ENCODE data around the gene MYO5B.
"Not testable (repeated sequence)": the region's sequence is repeated elsewhere in the genome, so short reads cannot be mapped to it uniquely, and the experiment has no call there.

The MYO5B gene

DNA sequence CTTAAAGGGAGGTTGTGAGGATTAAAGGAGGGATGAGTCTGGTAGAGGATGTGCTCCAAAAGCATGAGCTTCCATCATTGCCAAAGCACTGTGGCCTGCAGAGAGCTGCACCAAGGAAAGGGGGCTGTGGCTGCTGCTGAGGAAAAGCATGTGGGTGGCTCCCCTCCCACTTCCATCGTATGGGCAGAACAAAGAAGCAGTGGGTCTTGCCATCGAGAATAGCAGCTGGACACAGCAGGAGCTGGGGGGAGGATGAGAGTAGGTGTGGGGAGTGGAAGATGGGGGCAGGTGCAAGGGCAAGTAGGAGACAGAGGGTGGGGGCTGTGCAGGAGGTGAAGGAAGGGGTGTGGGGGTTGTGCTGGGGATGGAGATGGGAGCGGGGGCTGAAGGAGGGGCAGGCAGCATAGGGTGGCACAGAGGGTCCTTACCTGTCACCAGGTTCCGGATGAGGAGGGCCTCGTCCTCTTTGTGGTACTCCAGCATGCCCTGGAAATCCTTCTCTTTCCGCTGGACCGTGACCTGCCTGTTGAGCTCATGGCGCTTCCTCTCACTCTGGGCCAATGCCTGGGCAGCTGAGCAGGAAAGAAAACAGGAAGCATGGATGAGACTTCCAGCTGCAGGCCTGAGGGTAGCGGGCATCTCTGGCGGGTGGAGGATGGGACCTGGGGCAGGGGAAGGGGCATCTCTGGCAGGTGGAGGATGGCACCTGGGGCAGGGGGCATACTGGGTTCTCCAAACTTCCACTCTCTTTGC lies 348.1 kb downstream of the MYO5B start:
- DNase-seq: no peak

DNA sequence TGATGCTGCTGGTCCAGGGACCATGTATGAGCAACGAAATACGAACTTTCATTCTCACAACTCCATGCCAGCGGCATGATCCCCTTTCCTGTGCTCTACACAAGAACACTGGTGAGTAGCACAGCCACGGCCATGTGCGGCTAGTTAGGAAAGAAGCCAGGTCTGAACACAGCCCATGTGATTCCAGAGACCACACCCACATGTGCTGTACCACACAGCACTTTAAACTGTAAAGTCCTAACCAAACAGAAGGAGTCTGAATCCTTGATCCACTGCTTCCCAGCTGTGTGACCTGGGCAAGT lies 348.6 kb downstream of the MYO5B start:
- DNase-seq: no peak

DNA sequence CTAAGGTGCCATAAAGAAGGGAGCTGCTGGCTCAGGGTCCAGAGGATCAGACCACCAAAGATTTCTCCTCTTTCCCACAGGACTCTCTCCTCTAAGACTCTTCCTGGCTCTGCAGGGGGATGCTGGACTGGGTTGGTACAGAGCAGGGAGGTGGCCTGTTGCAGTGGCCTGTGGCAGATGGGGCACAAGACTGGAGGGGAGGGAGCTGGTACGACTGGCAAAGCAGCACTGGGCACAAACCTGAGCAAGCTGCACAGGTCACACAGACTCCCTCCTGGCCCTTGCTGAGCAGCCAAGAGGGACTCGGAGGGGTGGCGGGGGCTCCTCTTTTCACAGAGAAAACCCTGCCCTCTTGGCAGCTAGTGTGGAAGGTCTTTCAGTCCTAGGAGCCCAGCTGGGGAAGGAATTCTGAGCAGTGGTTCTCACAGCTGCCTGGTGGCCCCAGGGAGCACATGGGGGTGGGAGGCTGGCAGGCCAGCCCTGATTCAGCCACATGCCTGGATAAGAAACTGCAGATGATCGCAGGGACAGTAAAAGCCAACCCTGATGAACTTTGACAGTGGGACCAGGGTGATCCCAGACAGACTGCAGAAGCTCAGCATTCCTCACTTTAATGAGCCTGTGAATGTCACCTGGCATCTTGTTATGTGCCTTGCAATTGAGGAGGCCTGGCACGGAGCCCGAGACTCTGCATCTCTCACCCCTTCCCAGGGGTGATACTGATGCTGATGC lies 349.2 kb downstream of the MYO5B start:
- no peak for DNase-seq

DNA sequence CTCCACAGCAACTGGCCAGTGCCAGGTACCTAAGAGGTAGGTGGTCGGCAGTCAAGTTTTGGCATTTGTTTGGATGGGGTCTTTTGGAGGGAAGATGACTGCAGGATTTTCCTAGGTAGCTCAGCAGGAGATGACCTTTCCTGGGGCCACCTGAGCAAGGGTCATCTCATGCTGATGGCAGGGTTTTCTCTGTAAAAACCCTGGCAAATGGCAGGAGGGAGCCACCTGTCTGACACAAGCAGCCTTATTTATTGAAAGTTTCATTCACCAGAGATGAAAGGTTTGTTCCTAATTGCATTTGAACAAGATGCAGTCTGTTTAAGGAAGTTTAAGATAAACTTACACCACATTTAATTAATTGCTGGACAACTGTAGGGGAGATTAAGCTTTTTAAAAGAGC lies 350.0 kb downstream of the MYO5B start:
- no peak for DNase-seq

DNA sequence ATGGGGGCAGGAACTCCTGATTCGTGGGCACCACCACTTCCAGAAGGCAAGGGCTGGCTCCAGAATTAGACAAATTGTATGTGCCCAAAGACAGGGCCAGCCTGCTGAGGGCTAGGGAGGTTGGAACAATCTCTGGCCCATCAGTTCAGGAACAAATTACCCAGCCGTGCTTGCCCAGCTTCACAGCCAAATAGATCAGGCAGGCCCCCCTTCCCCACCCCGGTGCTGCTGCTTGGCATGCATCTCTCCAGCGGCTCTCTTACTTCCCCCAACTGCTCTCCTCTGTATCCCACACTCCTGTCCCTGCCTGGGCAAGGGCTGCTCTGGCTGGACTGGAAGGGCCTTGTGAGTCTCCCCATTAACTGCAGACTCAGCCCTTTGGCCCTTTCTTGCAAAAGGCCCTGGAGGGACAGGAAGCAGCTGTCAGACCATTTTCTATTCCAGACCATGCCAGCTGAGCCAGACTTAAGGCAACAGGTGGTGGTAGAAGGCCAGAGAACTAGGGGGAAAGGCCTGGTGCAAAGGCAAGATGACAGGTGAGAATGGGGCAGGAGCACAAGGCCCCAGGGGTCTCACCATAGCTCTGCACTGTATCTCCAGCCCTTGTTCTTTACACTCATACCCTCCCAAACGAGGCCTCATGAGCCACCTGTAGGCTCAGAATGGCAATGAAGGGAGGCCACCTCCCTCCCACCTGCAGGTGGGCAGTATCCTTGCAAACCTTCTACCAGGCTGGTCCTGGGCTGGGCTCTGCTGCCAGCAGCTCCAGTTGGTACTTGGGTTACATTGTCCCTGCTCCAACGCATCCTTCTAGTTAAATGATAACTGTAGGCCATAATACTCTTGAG lies 350.9 kb downstream of the MYO5B start:
- no peak for DNase-seq

DNA sequence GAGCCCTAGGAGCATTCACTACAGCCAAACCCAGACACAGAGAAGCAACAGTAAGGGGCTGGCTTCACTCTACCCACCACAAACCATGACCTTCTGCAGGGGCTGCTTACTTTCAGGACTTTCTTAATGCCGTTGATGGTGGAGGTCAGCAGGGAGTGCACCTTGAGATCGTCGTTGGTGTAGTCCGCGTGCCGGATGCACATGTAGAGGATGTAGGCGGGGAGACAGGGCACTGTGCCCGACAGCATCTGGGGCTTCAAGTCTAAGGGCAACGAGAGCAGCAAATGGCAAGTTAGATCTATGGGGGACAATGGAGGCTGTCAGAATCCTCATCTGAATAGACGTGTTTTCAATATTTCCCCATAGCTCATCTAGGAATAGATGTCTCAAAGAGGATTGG lies 351.8 kb downstream of the MYO5B start:
- DNase-seq: no peak

DNA sequence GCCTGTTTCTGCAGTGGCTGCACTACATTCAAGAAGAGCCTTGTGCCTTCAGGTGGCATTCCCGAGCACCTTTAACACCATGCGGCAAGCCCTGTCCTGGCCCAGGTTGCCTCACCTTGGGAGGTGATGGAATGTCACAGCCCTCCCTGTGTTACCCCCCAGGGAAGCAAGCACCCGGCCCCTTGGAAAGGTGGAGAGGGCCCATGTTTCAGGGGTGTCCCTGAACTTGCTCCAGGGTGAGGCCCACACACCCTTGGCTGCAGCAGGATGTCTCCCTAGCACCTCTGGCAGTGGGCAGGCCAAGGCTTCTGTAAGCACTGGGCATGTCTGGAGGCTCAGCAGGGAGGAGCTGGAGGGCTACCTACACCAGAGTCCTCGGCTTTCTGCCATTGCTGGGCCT lies 352.3 kb downstream of the MYO5B start:
- no peak for DNase-seq

DNA sequence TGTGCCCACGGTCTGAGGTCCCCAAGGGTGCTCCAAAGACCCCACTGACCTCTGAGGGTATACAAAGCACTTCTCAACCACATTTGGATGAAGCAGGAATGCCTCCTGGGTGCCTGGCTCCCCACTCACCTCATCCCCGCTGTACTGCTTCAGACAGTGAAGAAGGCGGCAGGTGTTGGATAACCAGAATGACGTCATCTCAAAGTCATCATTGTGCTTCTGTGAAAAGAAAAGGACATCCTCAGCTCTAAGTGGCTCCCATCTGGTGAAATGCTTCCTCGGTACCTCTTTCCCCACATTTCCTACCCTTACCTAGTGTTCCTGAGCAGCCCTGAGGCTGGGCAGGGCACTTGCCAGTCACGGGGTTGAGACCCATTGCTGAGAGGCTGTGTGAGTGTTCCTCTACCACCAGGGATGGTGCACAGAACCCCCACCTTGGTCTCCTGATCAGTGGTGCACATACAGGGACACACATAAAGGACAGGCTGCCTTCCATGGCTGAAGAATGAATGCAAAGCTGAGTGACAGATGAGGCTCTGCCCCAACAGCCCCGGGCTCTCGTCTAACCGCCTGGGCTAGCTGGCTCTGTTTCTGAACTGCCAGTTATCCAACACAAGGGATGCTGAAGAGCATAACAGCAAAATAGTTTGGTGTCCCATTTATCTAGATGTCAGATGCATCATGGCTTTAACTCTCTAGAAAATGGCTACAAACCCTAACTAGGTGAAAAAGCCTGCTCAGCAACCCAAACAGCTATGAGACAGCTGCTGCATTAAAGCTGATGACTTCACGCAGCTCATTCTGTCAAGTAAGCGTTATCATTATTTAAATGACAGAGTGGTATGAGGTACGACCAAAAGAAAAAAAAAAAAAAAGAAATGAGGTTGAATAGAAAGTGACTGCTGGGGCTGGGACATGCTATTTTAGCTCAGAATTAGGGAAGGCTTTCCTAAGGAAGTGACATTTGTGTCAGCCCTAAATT lies 353.4 kb downstream of the MYO5B start:
- no peak for DNase-seq

DNA sequence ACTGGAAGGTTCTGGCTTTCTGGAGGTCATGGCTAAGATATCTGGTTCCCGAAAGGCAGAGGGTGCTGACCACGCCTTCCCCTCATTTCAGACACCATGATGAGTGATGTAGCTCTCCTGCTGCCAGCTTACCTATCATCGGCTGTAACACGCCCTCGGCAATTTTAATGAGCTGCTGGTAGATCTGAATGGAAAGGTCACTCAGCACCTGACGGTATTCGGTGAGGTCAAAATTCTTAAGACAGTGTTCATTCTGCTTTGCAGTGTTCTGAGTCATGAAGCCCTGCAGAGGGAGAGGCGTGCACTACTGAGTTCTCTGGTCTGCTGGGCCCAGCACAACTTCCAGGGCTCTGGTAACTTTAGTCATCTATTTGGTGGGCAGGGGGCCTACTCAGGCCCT lies 355.9 kb downstream of the MYO5B start:
- DNase-seq: no peak

DNA sequence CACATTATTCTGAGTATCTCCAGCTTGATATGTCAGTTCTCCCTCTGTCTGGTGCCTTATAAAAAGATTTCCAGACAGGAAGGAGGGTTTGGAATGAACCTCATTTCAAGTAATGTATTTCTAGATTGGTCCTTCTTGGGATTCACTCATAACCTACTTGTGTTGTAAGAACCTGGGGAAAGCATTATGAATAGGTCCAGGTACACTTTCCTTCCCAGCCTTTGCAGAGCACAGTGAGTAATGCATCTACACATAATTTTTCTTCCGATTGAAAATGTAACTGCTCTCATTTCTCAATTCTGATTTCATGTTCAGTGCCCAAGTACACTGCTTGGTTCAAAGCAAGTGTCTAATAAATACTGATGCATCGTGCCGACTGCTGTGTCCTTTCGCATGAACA lies 356.6 kb downstream of the MYO5B start:
- DNase-seq: no peak

DNA sequence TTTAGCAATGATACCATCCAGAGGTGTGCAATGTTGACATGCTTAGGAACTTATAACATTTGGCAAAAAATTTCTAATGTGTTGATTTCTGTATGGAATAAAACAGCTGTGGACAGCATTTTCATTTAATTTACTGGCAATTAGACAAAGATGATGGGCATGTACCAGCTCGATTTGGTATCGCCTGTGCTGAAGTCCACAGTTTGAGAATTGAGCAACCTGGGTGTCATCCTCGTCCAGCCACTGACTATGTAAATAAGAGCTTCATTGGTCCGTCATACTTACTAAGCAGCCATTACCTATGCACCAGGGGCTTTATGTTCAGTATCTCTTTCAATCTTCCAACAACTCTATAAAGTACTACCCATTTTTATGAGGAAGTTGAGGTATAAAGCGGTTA lies 357.1 kb downstream of the MYO5B start:
- DNase-seq: no peak

DNA sequence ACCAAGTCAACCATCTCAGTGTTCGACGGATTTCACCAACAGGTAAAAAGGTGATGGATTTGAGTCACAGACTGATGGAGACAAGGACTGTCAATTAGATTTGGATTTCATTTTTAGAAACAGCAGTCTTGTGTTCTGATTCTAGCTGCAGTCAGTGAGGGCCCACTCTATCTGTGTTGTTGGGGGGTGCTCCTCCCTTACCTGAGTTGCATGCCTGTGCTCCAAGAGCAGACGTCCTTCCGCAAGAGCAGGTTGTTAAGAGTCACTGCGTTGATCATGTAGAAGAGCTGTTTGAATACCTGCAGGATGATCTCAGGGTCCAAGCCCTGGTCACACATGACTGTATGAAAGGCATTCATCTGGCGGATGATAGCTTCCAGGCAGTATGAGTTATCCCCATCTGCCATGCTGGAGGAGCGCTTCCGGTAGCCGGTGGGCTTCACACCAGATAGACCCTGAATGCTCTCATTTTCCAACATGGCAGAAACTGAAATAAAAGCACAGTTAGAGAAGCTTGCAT lies 357.6 kb downstream of the MYO5B start:
- not testable (repeated sequence) for DNase-seq

DNA sequence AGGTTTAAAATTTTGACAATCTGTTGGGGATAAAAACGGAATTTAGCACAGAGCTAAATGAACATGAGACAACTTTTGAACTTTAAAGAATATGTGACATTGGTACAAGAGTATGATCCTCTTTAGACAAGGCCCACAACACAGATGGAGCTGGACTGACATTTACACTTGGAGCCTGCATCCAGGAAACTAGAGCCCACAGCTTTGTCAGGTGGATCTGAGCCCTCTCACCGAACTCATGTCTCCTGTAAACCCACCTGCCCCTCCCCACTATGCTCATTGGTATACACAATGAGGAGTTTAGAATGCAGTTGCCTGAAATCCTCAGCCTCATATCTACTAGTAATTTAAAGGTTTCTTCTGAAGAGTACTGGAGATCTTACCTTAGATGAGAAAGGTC lies 359.5 kb downstream of the MYO5B start:
- DNase-seq: no peak

DNA sequence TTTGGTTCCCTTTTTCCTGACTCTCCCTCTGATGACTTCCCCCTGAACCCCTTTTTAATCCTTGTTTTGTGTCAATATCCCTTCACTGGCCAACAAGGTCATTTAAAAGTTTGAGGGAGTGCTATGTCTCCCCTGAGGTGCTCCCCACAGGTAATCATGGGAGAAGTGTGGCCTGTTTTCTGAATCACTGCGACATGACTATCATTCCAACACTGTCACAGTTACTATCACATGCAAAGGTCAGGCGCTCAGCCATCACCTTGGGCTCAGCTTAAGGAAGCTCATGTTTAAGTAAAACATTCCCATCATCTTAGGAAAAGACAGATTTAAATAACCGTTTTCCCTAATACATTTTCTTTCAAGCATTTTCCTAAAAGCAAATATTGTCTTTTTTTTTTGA lies 360.7 kb downstream of the MYO5B start:
- no peak for DNase-seq

DNA sequence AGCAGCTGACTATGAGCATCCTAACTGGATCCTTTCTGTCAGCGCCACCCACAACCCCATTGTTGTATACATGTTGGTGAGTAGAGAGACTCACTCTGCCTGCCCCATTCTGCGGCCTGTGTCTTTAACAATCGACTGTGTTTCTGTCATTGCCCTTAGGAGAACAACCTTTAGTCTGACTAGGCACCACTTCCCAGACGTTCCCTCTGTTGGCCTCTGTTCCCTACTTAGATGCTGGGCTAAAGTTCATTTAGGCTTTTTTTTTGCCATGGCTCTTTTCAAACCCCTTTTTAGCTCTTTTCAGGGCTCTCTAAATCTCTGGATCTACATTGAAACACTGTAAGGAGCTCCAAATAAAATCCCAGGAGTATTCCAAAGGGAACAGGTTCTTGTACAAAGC lies 361.1 kb downstream of the MYO5B start:
- no peak for DNase-seq

DNA sequence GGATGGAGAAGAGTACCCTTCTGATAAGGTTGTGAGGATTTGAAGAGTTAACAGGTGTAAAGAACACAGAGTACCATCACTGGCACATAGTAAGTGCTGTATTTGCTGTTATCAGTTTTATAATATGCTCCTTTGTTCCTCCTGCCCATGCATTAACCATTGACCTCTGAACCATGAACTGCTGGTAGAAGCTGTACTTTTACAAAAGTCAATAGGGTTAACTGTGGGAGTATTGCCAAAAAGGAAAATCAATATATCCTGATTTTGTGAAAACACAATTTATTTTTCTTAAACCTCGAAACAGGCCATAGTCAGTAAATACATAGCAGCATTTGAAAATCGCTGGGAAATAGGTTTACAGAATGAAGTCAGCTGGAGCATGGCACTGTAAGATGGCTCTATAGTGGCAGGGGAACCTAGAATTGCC lies 362.7 kb downstream of the MYO5B start:
- no peak for DNase-seq

DNA sequence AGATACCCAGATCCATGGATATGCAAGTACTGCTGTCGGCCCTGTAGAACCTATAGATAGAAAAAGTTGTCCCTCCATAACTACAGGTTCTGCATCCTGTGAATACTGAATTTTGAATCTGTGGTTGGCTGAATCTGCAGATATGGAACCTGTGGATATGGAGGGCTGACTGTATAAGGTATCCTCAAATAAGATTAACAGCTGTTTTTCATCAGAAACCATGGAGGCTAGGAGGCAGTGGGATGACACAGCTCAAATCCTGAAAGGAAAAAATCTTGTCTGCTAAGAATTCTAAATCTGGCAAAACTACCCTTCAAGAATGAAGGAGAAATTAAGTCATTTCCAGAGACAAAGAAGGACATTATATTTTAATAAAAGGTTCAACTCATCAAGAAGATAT lies 367.0 kb downstream of the MYO5B start:
- no peak for DNase-seq

DNA sequence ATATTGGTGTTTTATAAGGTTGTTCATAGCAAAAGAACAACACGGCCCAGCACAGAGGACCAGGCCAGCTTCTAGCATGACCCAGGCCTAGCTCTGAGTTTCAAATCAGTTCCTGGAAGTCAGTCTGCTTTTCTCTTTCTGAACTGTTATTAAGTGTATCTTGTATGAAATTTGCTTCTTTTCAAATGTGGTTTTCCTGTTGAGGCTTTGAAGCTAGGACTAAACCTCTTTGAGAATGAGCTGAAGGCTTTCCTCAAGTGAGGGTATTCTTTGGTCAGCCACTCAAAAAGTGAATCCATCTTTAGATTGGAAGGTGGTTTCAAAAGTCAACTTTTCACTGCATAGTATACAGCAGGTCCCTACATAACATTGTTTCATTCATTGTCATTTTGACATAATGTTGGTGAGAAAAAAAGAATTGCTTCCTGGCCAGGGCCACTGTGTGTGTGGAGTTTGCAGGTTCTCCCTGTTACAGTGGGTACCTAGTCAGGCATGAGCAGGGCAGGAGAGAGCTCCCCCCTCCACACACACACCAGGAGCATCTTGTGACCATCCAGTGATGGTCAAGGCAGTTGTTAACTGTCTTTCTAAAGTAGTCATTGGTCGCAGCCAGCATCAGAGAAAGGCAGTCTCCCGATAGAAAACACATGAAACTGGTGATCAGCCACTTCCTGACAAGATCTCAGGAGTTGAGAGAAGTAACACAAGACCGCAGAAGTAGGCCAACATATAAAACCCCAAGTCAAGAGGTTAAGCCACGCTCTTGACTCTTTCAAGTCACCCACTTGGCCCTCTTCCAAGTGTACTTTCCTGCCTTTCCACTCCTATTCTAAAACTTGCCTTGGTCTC lies 374.9 kb downstream of the MYO5B start:
- no peak for DNase-seq

DNA sequence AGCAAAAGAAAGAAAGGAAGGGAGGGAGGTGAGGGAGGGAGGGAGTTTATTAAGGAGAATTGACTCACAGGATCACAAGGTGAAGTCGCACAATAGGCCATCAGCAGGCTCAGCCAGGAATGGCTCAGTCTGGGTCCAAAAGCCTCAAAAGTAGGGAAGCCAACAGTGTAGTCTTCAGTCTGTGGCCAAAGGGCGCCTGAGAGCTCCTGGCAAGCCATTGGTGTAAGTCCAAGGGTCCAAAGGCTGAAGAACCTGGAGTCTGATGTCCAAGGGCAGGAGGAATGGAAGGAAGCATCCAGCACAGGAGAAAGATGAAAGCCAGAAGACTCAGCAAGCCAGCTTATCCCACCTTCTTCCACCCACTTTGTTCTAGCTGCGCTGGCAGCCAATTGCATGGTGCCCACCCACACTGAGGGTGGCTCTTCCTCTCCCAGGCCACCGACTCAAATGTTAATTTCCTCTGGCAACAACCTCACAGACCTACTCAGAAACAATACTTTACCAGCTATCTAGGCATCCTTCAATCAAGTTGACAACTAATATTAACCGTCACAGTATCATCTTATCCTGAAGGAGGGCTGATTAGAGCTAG lies 375.8 kb downstream of the MYO5B start:
- no peak for DNase-seq

DNA sequence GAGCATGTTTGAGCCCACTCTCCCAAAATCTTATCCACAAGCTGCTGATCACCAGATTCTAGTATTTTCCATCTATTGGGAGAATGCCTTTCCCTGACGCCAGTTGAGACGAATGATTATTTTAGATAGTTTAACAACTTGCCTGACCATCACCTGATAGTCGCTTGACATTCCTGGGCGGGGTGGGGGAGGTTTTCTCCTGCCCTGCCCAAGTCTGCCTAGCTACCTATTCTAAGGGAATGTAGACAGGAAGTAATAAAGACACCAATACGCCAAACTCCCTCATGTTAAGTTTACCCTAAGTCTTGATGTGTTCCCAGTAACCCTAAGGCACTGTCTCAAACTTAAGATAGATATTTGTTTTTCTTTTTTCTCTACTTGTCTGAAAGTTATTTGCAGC lies 377.0 kb downstream of the MYO5B start:
- DNase-seq: no peak

DNA sequence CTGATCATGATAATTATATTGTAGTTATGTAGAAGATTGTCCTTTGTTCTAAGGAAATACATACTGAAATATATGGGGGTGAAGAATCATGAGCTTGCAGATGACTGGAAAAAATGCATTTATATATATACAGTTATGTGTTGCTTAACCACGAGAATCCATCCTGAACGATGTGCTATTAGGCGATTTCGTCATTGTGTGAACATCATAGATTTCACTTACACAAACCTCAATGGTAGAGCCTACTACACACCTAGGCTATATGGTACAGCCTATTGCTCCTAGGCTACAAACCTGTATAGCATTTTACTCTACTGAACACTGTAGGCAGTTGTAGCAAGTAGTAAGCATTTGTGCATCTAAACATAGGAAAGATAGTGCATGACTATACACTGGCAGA lies 379.0 kb downstream of the MYO5B start:
- DNase-seq: no peak
